ENCODE results near the gene MLLT1. TPM values are rescaled to one million over a fixed set of nuclear protein-coding genes. Genes with fewer than 3 reads are reported as not detected.

Gene MLLT1
- polyA plus RNA-seq, 3 donors = 109 to 129 (median 114) TPM

GRCh38 chr19:6261883-6262282 lies 17.9 kb downstream of the MLLT1 start:
- no peak for DNase-seq

- no peak for DNase-seq
Observed at GRCh38 chr19:6260912-6261650, 18.7 kb downstream of the MLLT1 start.

- DNase-seq = no peak
Observed at GRCh38 chr19:6260376-6260775, 19.4 kb downstream of the MLLT1 start.

GRCh38 chr19:6259312-6259861 lies 20.4 kb downstream of the MLLT1 start:
- DNase-seq = no peak

GRCh38 chr19:6258812-6259311 lies 20.9 kb downstream of the MLLT1 start:
- no peak for DNase-seq

GRCh38 chr19:6253954-6254733 lies 25.6 kb downstream of the MLLT1 start:
- DNase-seq = no peak

- DNase-seq = no peak
Observed at GRCh38 chr19:6252066-6252465, 27.7 kb downstream of the MLLT1 start.

GRCh38 chr19:6250909-6251308 lies 28.9 kb downstream of the MLLT1 start:
- DNase-seq = no peak

- no peak for DNase-seq
Observed at GRCh38 chr19:6250024-6250615, 29.7 kb downstream of the MLLT1 start.

GRCh38 chr19:6249296-6249695 lies 30.5 kb downstream of the MLLT1 start:
- no peak for DNase-seq

- DNase-seq = no peak
Observed at GRCh38 chr19:6248844-6249243, 30.9 kb downstream of the MLLT1 start.

- DNase-seq = no peak
Observed at GRCh38 chr19:6248341-6248740, 31.4 kb downstream of the MLLT1 start.

GRCh38 chr19:6247007-6247288 lies 32.8 kb downstream of the MLLT1 start:
- no peak for DNase-seq

GRCh38 chr19:6246174-6247006 lies 33.4 kb downstream of the MLLT1 start:
- DNase-seq = no peak

GRCh38 chr19:6242677-6243076 lies 37.1 kb downstream of the MLLT1 start:
- DNase-seq = no peak

GRCh38 chr19:6241680-6242377 lies 37.9 kb downstream of the MLLT1 start:
- no peak for DNase-seq

GRCh38 chr19:6241056-6241455 lies 38.7 kb downstream of the MLLT1 start:
- DNase-seq = no peak

GRCh38 chr19:6239871-6240676 lies 39.7 kb downstream of the MLLT1 start:
- DNase-seq = no peak

- DNase-seq = no peak
Observed at GRCh38 chr19:6239401-6239844, 40.4 kb downstream of the MLLT1 start.

- DNase-seq = no peak
Observed at GRCh38 chr19:6238643-6239281, 41.0 kb downstream of the MLLT1 start.

Data from renal pelvis (tissue), 4 donors.